Gastrocnemius medialis (tissue), 4 donors: ENCODE measurements around the gene BBX.

Experiments
- POLR2A ChIP-seq, 2 donors: fragments of 450-650 bp; IDR thresholded peaks; one replicate each; pipeline ENCODE4 v1.6.1; 2017; ENCODE audit warnings: antibody characterized with exemption in 2 of 2, mild to moderate bottlenecking in 2 of 2, moderate library complexity in 2 of 2
- TF ChIP-seq, protein P1 (sequence below), 5 experiments: fragments of 450-650 bp in 3 of 5; fragments of 200-600 bp in 2 of 5; sonication (generic) in 2 of 5; IDR thresholded peaks in 4 of 5; conservative IDR thresholded peaks in 1 of 5; 1 replicate in 4 of 5; 2 replicates in 1 of 5; pipeline ENCODE4 v1.5.1; 2016 to 2019; ENCODE audit warnings: antibody characterized with exemption in 5 of 5, mild to moderate bottlenecking in 3 of 5, moderate library complexity in 3 of 5

DNA sequence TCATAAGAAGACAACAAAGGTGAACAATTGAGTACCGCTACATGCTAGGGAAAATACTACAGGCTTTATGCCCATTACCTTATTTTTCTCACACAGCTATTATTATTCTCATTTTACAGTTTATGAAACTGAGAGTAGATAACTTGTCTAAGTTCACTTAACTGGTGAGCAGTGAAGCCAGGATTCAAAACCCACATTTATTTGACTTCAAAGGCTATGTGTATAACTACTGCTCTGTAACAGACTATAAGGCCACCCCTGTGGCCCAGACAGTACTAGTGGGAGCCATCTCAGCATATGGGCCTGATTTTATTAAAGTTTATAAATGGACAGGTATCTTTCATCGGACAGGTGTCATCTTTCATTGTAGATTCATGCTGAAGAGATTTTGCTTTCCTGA is 14.4 kb upstream of the BBX start:
- TF ChIP-seq, protein P1, sequence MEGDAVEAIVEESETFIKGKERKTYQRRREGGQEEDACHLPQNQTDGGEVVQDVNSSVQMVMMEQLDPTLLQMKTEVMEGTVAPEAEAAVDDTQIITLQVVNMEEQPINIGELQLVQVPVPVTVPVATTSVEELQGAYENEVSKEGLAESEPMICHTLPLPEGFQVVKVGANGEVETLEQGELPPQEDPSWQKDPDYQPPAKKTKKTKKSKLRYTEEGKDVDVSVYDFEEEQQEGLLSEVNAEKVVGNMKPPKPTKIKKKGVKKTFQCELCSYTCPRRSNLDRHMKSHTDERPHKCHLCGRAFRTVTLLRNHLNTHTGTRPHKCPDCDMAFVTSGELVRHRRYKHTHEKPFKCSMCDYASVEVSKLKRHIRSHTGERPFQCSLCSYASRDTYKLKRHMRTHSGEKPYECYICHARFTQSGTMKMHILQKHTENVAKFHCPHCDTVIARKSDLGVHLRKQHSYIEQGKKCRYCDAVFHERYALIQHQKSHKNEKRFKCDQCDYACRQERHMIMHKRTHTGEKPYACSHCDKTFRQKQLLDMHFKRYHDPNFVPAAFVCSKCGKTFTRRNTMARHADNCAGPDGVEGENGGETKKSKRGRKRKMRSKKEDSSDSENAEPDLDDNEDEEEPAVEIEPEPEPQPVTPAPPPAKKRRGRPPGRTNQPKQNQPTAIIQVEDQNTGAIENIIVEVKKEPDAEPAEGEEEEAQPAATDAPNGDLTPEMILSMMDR (IDR thresholded peaks at IDR 0.05 in 4 of 5, conservative IDR thresholded peaks at IDR 0.05 in 1 of 5): no peak
- TF ChIP-seq POLR2A (IDR thresholded peaks at IDR 0.05): no peak
